ENCODE data around the gene RYR2.

DNA sequence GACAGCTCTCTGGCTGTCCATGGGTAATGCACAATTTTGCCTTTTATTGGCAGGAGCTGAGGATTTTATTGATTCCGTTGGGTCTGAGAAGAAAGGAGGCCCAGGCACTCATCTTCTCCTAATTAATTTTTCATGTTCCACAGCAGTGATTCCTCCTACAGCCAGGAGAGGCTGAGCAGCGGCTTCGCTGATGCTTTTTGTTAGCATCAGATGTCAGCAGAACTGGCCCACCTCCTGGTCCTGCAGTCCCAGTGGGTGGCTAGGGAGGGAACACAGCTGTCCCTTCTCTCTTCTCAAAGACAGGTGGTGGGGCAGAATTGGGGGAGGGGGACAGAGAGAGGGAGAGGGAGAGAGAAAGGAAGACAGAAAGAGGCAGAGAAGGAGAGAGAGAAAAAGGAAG lies 43.4 kb upstream of the RYR2 start:
- TF ChIP-seq SUZ12 (IDR thresholded peaks at IDR 0.05; ENCODE audit: low read length) (no peak), CTCF (IDR thresholded peaks at IDR 0.05; ENCODE audit: control extremely low read depth in 1 of 3, insufficient read depth in 1 of 3, low read depth in 1 of 3, low read length in 3 of 3) (no peak), EZH2 (IDR thresholded peaks at IDR 0.05; ENCODE audit: low read depth, low read length, severe bottlenecking) (no peak), EP300 (IDR thresholded peaks at IDR 0.05; ENCODE audit: borderline replicate concordance in 1 of 2, low read depth in 2 of 2, low read length in 2 of 2) (no peak), RXRA (IDR thresholded peaks at IDR 0.05; ENCODE audit: insufficient read depth, low read depth, low read length) (no peak), POLR2A (IDR thresholded peaks at IDR 0.05; ENCODE audit: control extremely low read depth in 1 of 2, low read depth in 2 of 2, low read length in 2 of 2) (no peak), CHD2 (IDR thresholded peaks at IDR 0.05; ENCODE audit: low read length) (no peak), SP2 (IDR thresholded peaks at IDR 0.05; ENCODE audit: low read length) (no peak)
- TF ChIP-seq, protein P1, sequence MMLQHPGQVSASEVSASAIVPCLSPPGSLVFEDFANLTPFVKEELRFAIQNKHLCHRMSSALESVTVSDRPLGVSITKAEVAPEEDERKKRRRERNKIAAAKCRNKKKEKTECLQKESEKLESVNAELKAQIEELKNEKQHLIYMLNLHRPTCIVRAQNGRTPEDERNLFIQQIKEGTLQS (IDR thresholded peaks at IDR 0.05; ENCODE audit: insufficient read depth, low read depth, low read length) = no peak
